SK-N-SH treated with all-trans-retinoic acid at 6 μM for 48 hours (cell line): ENCODE measurements around the gene RNF175.

Experiments
- ATAC-seq: fragments of 200-7000 bp; cut with Tn5 transposase; 3 replicates; pipeline ENCODE4 v1.9.1; 2020; ENCODE audit warnings: mild to moderate bottlenecking, moderate library complexity
- ARNTL ChIP-seq: fragments of 450-650 bp; formaldehyde crosslinking; IDR thresholded peaks from 2 replicates; pipeline ENCODE4 v1.5.0; 2020; ENCODE audit warnings: low read depth, mild to moderate bottlenecking, moderate library complexity, borderline replicate concordance
- BACH2 ChIP-seq: fragments of 250-450 bp; sonication (Bioruptor Pico); IDR thresholded peaks from 2 replicates; pipeline ENCODE4 v1.9.0; 2021; ENCODE audit warnings: mild to moderate bottlenecking, borderline replicate concordance
- CSDC2 ChIP-seq: fragments of 250-450 bp; sonication (Bioruptor Pico); IDR thresholded peaks from 2 replicates; pipeline ENCODE4 v1.5.0; 2020; ENCODE audit warnings: mild to moderate bottlenecking, moderate library complexity
- ESRRG ChIP-seq: fragments of 250-450 bp; sonication (Bioruptor Pico); IDR thresholded peaks from 2 replicates; pipeline ENCODE4 v1.6.1; 2021; ENCODE audit warnings: mild to moderate bottlenecking
- ISL1 ChIP-seq: fragments of 250-450 bp; sonication (Bioruptor Pico); IDR thresholded peaks from 2 replicates; pipeline ENCODE4 v2.1.2; 2022; ENCODE audit warnings: mild to moderate bottlenecking, moderate library complexity
- OSR1 ChIP-seq: fragments of 250-450 bp; sonication (Bioruptor Pico); IDR thresholded peaks from 2 replicates; pipeline ENCODE4 v1.8.0; 2022; ENCODE audit warnings: moderate library complexity, mild to moderate bottlenecking, inconsistent platforms
- PATZ1 ChIP-seq: fragments of 250-450 bp; sonication (Bioruptor Pico); IDR thresholded peaks from 2 replicates; pipeline ENCODE4 v1.8.0; 2020; ENCODE audit warnings: mild to moderate bottlenecking, moderate library complexity, borderline replicate concordance
- PPARA ChIP-seq: fragments of 250-450 bp; sonication (Bioruptor Pico); IDR thresholded peaks from 2 replicates; pipeline ENCODE4 v1.5.0; 2020; ENCODE audit warnings: mild to moderate bottlenecking, borderline replicate concordance
- RARB ChIP-seq: fragments of 250-450 bp; sonication (Bioruptor Pico); IDR thresholded peaks from 2 replicates; pipeline ENCODE4 v1.8.0; 2021; ENCODE audit warnings: mild to moderate bottlenecking, moderate library complexity
- SNAI2 ChIP-seq: fragments of 250-450 bp; sonication (Bioruptor Pico); IDR thresholded peaks from 2 replicates; pipeline ENCODE4 v1.5.0; 2020; ENCODE audit warnings: mild to moderate bottlenecking, moderate library complexity
- TCF4 ChIP-seq: fragments of 250-450 bp; sonication (Bioruptor Pico); IDR thresholded peaks from 2 replicates; pipeline ENCODE4 v1.8.0; 2021; ENCODE audit warnings: mild to moderate bottlenecking, moderate library complexity, borderline replicate concordance
- TOX ChIP-seq: fragments of 250-450 bp; sonication (Bioruptor Pico); IDR thresholded peaks from 2 replicates; pipeline ENCODE4 v1.8.0; 2021; ENCODE audit warnings: mild to moderate bottlenecking, moderate library complexity, borderline replicate concordance
- TSHZ2 ChIP-seq: fragments of 250-450 bp; sonication (Bioruptor Pico); IDR thresholded peaks from 2 replicates; pipeline ENCODE4 v1.5.0; 2020; ENCODE audit warnings: mild to moderate bottlenecking, moderate library complexity
- ZC3H10 ChIP-seq: fragments of 250-450 bp; sonication (Bioruptor Pico); IDR thresholded peaks from 2 replicates; pipeline ENCODE4 v1.5.1; 2021; ENCODE audit warnings: mild to moderate bottlenecking, moderate library complexity
- ZFP3 ChIP-seq: fragments of 250-450 bp; sonication (Bioruptor Pico); IDR thresholded peaks from 2 replicates; pipeline ENCODE4 v1.5.0; 2020; ENCODE audit warnings: mild to moderate bottlenecking, moderate library complexity
- ZFP30 ChIP-seq: fragments of 450-650 bp; formaldehyde crosslinking; IDR thresholded peaks from 2 replicates; pipeline ENCODE4 v1.5.0; 2022; ENCODE audit warnings: mild to moderate bottlenecking, moderate library complexity
- TF ChIP-seq, protein P1 (sequence below): fragments of 250-450 bp; sonication (Bioruptor Pico); IDR thresholded peaks from 2 replicates; pipeline ENCODE4 v1.5.1; 2020; ENCODE audit warnings: low read depth, mild to moderate bottlenecking, moderate library complexity
- TF ChIP-seq, protein P2 (sequence below): fragments of 250-450 bp; sonication (Bioruptor Pico); IDR thresholded peaks from 2 replicates; pipeline ENCODE4 v1.5.1; 2021; ENCODE audit warnings: mild to moderate bottlenecking, moderate library complexity

Gene RNF175

GRCh38 chr4:153782581-153782980, 22.8 kb upstream of the RNF175 start:
- no peak for TF ChIP-seq OSR1 (CRISPR knock-in tag)
- TF ChIP-seq TCF4 (CRISPR knock-in tag): no peak
- no peak for TF ChIP-seq TSHZ2
- TF ChIP-seq TOX: no peak
- TF ChIP-seq, all 23 proteins: peak for 0
- no peak for ATAC-seq

GRCh38 chr4:153781717-153782416, 22.0 kb upstream of the RNF175 start:
- ATAC-seq: no peak

DNA sequence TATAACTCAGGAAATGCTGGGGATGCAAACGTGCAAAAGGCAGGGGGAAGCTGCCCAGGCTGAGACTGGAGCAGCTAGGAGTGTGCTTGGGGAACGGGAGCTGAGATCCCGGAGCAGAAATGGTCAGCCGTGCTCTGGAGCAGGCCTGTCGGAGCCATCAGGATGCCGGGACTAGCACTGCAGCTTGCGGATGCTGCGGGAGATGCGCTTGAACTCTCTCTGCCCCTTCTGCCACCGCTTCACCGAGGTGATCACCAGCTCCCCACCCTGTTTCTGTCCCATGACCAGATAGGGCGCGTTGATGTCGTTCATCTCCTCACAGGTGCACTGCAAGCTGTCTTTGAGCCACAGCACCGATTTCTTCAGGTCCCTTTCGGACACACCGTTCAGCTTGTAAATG, 21.5 kb upstream of the RNF175 start:
- ATAC-seq: no peak
- TF ChIP-seq ISL1 (no peak), RARB (CRISPR knock-in tag) (no peak), CSDC2 (no peak), ZFP3 (CRISPR knock-in tag) (no peak), BACH2 (no peak)
- TF ChIP-seq, protein P1, sequence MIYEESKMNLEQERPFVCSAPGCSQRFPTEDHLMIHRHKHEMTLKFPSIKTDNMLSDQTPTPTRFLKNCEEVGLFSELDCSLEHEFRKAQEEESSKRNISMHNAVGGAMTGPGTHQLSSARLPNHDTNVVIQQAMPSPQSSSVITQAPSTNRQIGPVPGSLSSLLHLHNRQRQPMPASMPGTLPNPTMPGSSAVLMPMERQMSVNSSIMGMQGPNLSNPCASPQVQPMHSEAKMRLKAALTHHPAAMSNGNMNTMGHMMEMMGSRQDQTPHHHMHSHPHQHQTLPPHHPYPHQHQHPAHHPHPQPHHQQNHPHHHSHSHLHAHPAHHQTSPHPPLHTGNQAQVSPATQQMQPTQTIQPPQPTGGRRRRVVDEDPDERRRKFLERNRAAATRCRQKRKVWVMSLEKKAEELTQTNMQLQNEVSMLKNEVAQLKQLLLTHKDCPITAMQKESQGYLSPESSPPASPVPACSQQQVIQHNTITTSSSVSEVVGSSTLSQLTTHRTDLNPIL (CRISPR knock-in tag): no peak

More at GRCh38 chr4:153781717-153782416, 22.0 kb upstream of the RNF175 start:
- TF ChIP-seq TOX (no peak), PATZ1 (no peak), ISL1 (no peak), ZC3H10 (CRISPR knock-in tag) (no peak), SNAI2 (CRISPR knock-in tag) (no peak), PPARA (CRISPR knock-in tag) (no peak), ESRRG (no peak), ZFP3 (CRISPR knock-in tag) (no peak)
- TF ChIP-seq, protein P2, sequence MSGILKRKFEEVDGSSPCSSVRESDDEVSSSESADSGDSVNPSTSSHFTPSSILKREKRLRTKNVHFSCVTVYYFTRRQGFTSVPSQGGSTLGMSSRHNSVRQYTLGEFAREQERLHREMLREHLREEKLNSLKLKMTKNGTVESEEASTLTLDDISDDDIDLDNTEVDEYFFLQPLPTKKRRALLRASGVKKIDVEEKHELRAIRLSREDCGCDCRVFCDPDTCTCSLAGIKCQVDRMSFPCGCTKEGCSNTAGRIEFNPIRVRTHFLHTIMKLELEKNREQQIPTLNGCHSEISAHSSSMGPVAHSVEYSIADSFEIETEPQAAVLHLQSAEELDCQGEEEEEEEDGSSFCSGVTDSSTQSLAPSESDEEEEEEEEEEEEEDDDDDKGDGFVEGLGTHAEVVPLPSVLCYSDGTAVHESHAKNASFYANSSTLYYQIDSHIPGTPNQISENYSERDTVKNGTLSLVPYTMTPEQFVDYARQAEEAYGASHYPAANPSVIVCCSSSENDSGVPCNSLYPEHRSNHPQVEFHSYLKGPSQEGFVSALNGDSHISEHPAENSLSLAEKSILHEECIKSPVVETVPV (CRISPR knock-in tag): no peak

GRCh38 chr4:153780876-153781275, 21.1 kb upstream of the RNF175 start:
- TF ChIP-seq ZFP3 (CRISPR knock-in tag) (no peak), CSDC2 (no peak), TOX (no peak), PATZ1 (no peak), TCF4 (CRISPR knock-in tag) (no peak), RARB (CRISPR knock-in tag) (no peak), SNAI2 (CRISPR knock-in tag) (no peak), ZFP30 (no peak), ARNTL (CRISPR knock-in tag) (no peak), TSHZ2 (no peak)
- TF ChIP-seq, protein P2 (CRISPR knock-in tag): no peak
- TF ChIP-seq, protein P1 (CRISPR knock-in tag): no peak
- ATAC-seq: no peak
